Activated CD4-positive, alpha-beta T cell treated with anti-CD3 and anti-CD28 coated beads, Interleukin-2, amount 50 U/mL, for 1 hour (primary cell): ENCODE results near the gene PTTG1IP2.
"Not testable (repeated sequence)": the region's sequence is repeated elsewhere in the genome, so short reads cannot be mapped to it uniquely, and the experiment has no call there.

ENCODE experiments used
- DNase-seq: peaks from one replicate; pipeline ENCODE4 v3.0.0-alpha.2; 2020

The PTTG1IP2 gene

GRCh38 chr7:90469554-90469953 is at the start of gene PTTG1IP2:
Gene PTTG1IP2, plus strand, starts transcription at chr7:90469639. Its CDS starts 148 bp downstream, at chr7:90469787.
- no peak for DNase-seq

- DNase-seq: no peak
These were observed 47.8 kb upstream of the PTTG1IP2 start for GRCh38 chr7:90421651-90422050.

GRCh38 chr7:90424720-90425119 is 44.7 kb upstream of the PTTG1IP2 start:
- no peak for DNase-seq

- DNase-seq: no peak
These were observed 44.1 kb upstream of the PTTG1IP2 start for GRCh38 chr7:90425376-90425775.

GRCh38 chr7:90430614-90431460 is 38.6 kb upstream of the PTTG1IP2 start:
- no peak for DNase-seq

GRCh38 chr7:90432752-90433151 is 36.7 kb upstream of the PTTG1IP2 start:
- DNase-seq: no peak

GRCh38 chr7:90433221-90433620 is 36.2 kb upstream of the PTTG1IP2 start:
- DNase-seq: no peak

- DNase-seq: no peak
These were observed 23.8 kb upstream of the PTTG1IP2 start for GRCh38 chr7:90445633-90446032.

- no peak for DNase-seq
These were observed 23.1 kb upstream of the PTTG1IP2 start for GRCh38 chr7:90446137-90446899.

GRCh38 chr7:90453259-90453891 is 16.1 kb upstream of the PTTG1IP2 start:
- no peak for DNase-seq

- DNase-seq: no peak
These were observed 15.5 kb upstream of the PTTG1IP2 start for GRCh38 chr7:90453931-90454330.

- DNase-seq: no peak
These were observed 14.0 kb upstream of the PTTG1IP2 start for GRCh38 chr7:90455163-90456030.

- no peak for DNase-seq
These were observed 11.3 kb upstream of the PTTG1IP2 start for GRCh38 chr7:90458104-90458503.

GRCh38 chr7:90459888-90460287 is 9.6 kb upstream of the PTTG1IP2 start:
- no peak for DNase-seq

GRCh38 chr7:90461219-90461618 is 8.2 kb upstream of the PTTG1IP2 start:
- DNase-seq: no peak

- not testable (repeated sequence) for DNase-seq
These were observed 6.2 kb upstream of the PTTG1IP2 start for GRCh38 chr7:90463151-90463628.

- no peak for DNase-seq
These were observed 3.6 kb upstream of the PTTG1IP2 start for GRCh38 chr7:90465816-90466215.

GRCh38 chr7:90472805-90473540 is 3.5 kb downstream of the PTTG1IP2 start:
- no peak for DNase-seq

- no peak for DNase-seq
These were observed 4.4 kb downstream of the PTTG1IP2 start for GRCh38 chr7:90473814-90474213.

GRCh38 chr7:90474284-90475210 is 5.1 kb downstream of the PTTG1IP2 start:
- DNase-seq: no peak

- DNase-seq: no peak
These were observed 13.8 kb downstream of the PTTG1IP2 start for GRCh38 chr7:90483251-90483650.
